CD4-positive, alpha-beta T cell (primary cell): ENCODE data around the gene CD3D. TPM values are rescaled to one million over a fixed set of nuclear protein-coding genes. Genes with fewer than 3 reads are reported as not detected.

Source experiments
- ATAC-seq: fragments of 200-7000 bp; cut with Tn5 transposase; one replicate; pipeline ENCODE4 v1.10.0; 2022; ENCODE audit warnings: mild to moderate bottlenecking; ENCODE audit not compliant: poor library complexity
- CTCF ChIA-PET: fragments of 350-600 bp; sonication (Branson Sonifier 250); formaldehyde crosslinking; loops from one replicate; lab custom pipeline; 2021; ENCODE audit warnings: antibody characterized with exemption, inconsistent platforms; lab: Charles Lee
- POLR2A ChIA-PET: fragments of 350-600 bp; sonication (Branson Sonifier 250); formaldehyde crosslinking; loops from one replicate; lab custom pipeline; 2021; ENCODE audit warnings: antibody characterized with exemption, inconsistent platforms; lab: Charles Lee
- DNase-seq, 14 experiments: peaks; one replicate each; pipeline ENCODE4 v3.0.0-alpha.2; 2013 to 2020; ENCODE audit warnings: mixed read lengths in 2 of 14
- H3K27ac ChIP-seq, 2 donors: one replicate each; pipeline versions ENCODE4 v1.5.1 to v1.7.0; 2013; ENCODE audit warnings: low read length in 2 of 2, low read depth in 1 of 2, mild to moderate bottlenecking in 1 of 2
- H3K27me3 ChIP-seq, 2 experiments: 1 replicate in 1 of 2; 2 replicates in 1 of 2; pipeline versions ENCODE4 v1.6.1 to v1.7.0; 2013; ENCODE audit warnings: low read length in 2 of 2, control low read depth in 1 of 2, mild to moderate bottlenecking in 1 of 2, moderate library complexity in 1 of 2; ENCODE audit not compliant: insufficient read depth in 2 of 2, control insufficient read depth in 1 of 2
- H3K36me3 ChIP-seq: one replicate; pipeline ENCODE4 v1.6.1; 2013; ENCODE audit warnings: low read length, control low read depth; ENCODE audit not compliant: insufficient read depth
- H3K4me1 ChIP-seq: one replicate; pipeline ENCODE4 v1.6.1; 2013; ENCODE audit warnings: low read length, control low read depth; ENCODE audit not compliant: insufficient read depth
- H3K4me3 ChIP-seq: one replicate; pipeline ENCODE4 v1.5.1; 2013; ENCODE audit warnings: mild to moderate bottlenecking, low read length, moderate library complexity
- H3K9me3 ChIP-seq, 2 experiments: 1 replicate in 1 of 2; 2 replicates in 1 of 2; pipeline versions ENCODE4 v1.6.1 to v1.7.0; 2013; ENCODE audit warnings: low read length in 2 of 2, mild to moderate bottlenecking in 2 of 2, control low read depth in 1 of 2, moderate library complexity in 1 of 2; ENCODE audit not compliant: control insufficient read depth in 1 of 2, insufficient read depth in 1 of 2
- H3K27ac Mint-ChIP-seq: one replicate; pipeline ENCODE4 v1.8.0; 2020; ENCODE audit warnings: mixed read lengths
- H3K27me3 Mint-ChIP-seq: one replicate; pipeline ENCODE4 v1.8.0; 2021; ENCODE audit warnings: mixed read lengths
- H3K36me3 Mint-ChIP-seq: one replicate; pipeline ENCODE4 v1.8.0; 2021; ENCODE audit warnings: low read depth, mixed read lengths
- H3K4me1 Mint-ChIP-seq: one replicate; pipeline ENCODE4 v1.8.0; 2021; ENCODE audit warnings: low read depth, mixed read lengths
- H3K4me3 Mint-ChIP-seq: one replicate; pipeline ENCODE4 v1.8.0; 2020; ENCODE audit warnings: mild to moderate bottlenecking, mixed read lengths
- H3K9me3 Mint-ChIP-seq: one replicate; pipeline ENCODE4 v1.8.0; 2020; ENCODE audit warnings: mixed read lengths
- intact Hi-C, 2 experiments: fragments of 100-400 bp; cut with DNase I in 1 of 2; cut with micrococcal nuclease in 1 of 2; formaldehyde crosslinking; loops; one replicate each; pipeline versions ENCODE4 v1.15.1 to v1.9.0; 2023 to 2025; cut with DNase I, micrococcal nuclease
- total RNA-seq, 174 experiments: library from RNA in 2 of 174; stranded (reverse) in 2 of 174; gene quantifications; one replicate each; pipeline ENCODE4 v1.2.3 and lab custom pipeline; 2021 to 2026
- TF ChIP-seq, protein P1 (sequence below): fragments of 200-600 bp; IDR thresholded peaks from one replicate; pipeline ENCODE4 v1.8.0; 2022; ENCODE audit warnings: antibody characterized with exemption, mild to moderate bottlenecking

Gene CD3D
- total RNA-seq, 2 experiments from 2014 or later, result 265 to 274 TPM

DNA sequence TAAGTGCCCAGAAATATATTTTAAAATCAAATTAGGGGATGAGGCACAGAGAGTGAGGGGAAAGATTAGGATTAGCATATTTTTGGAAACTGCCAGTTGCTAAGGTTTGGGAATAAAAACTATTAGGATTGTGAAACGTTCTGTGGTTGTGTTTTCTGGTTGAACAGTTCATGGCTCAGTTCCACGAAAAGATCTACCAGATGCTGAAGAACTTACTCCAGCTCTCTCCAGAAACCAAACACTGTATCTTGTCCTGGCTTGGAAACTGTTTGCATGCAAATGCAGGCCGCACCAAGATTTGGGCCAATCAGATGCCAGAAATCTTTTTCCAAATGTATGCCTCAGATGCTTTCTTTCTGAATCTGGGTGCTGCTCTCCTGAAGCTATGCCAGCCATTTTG is 32.2 kb upstream of the CD3D start:
- peaks cover 100% of the 10 kb centered on the region for H3K36me3 ChIP-seq
- TF ChIP-seq, protein P1, sequence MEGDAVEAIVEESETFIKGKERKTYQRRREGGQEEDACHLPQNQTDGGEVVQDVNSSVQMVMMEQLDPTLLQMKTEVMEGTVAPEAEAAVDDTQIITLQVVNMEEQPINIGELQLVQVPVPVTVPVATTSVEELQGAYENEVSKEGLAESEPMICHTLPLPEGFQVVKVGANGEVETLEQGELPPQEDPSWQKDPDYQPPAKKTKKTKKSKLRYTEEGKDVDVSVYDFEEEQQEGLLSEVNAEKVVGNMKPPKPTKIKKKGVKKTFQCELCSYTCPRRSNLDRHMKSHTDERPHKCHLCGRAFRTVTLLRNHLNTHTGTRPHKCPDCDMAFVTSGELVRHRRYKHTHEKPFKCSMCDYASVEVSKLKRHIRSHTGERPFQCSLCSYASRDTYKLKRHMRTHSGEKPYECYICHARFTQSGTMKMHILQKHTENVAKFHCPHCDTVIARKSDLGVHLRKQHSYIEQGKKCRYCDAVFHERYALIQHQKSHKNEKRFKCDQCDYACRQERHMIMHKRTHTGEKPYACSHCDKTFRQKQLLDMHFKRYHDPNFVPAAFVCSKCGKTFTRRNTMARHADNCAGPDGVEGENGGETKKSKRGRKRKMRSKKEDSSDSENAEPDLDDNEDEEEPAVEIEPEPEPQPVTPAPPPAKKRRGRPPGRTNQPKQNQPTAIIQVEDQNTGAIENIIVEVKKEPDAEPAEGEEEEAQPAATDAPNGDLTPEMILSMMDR, result no peak
- H3K9me3 ChIP-seq, result no peaks in the 10 kb centered on the region
- H3K27me3 Mint-ChIP-seq, result no peaks in the 10 kb centered on the region
- intact Hi-C loops, result no loop called here
- H3K4me3 ChIP-seq, result no peak overlapping the region
- POLR2A ChIA-PET, result interaction anchor here (0.6 kb wide), 1 partner anchor 46 kb away, joined by 3 read pairs; no protein-coding TSS in a partner anchor
- H3K27ac ChIP-seq, result no peak overlapping the region
- H3K4me1 ChIP-seq, result no peaks in the 10 kb centered on the region
- peaks cover 96% of the 10 kb centered on the region for H3K36me3 Mint-ChIP-seq
- CTCF ChIA-PET, result no interaction called here
- H3K27me3 ChIP-seq, result no peaks in the 10 kb centered on the region
- no peaks in the 10 kb centered on the region for H3K4me1 Mint-ChIP-seq
- DNase-seq, result no peak
- no peak overlapping the region for H3K27ac Mint-ChIP-seq
- H3K4me3 Mint-ChIP-seq, result no peak overlapping the region
- H3K9me3 Mint-ChIP-seq, result no peaks in the 10 kb centered on the region
- no peak for ATAC-seq

DNA sequence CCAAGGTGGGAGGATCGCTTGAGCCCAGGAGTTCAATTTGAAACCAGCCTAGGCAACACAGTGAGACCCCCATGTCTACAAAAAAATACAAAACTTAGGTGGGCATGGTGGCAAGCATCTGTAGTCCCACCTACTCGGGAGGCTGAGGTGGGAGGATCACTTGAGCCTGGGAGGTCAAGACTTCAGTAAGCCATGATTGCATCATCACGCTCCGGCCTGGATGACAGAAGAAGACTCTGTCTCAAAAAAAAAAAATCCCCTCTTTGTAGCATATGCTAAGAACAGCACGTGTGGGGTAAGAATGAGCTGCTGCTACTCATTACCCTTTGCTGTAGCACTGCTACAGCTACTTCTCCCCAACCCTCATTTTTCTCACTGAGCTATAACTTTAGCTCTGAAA is 31.4 kb upstream of the CD3D start:
- ATAC-seq (no peak), DNase-seq (no peak)
- Histone ChIP-seq H3K27ac (no peak overlapping the region), H3K27me3 (no peaks in the 10 kb centered on the region), H3K4me3 (no peak overlapping the region), H3K4me1 (no peaks in the 10 kb centered on the region), H3K36me3 (peaks cover 100% of the 10 kb centered on the region), H3K9me3 (no peaks in the 10 kb centered on the region)
- intact Hi-C loops, result no loop called here
- Mint-ChIP-seq H3K27me3 (no peaks in the 10 kb centered on the region), H3K9me3 (no peaks in the 10 kb centered on the region), H3K4me1 (no peaks in the 10 kb centered on the region), H3K27ac (no peak overlapping the region), H3K36me3 (peaks cover 96% of the 10 kb centered on the region), H3K4me3 (no peak overlapping the region)
- ChIA-PET POLR2A (no interaction called here), CTCF (interaction anchor here (1.4 kb wide), 1 partner anchor 28 kb away, joined by 3 read pairs; the partner anchor contains the start of gene ATP5MG)
- TF ChIP-seq, protein P1, result no peak

DNA sequence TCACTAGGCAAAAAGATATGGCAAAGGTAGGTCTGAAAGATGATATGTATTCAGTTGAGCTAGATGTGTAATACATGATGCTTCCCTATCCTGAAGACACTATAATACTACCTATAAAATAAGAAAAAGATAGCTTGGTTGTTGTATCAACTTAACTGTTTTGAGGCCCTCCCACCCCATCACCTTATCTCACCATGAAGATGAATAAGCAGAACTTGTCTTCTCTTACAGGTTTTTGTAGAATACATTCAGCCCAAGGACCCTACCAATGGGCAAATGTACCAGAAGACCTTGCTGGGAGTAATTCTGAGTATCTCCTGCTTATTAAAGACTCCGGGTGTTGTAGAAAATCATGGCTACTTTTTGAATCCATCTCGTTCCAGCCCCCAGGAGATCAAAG is 30.8 kb upstream of the CD3D start:
- Histone ChIP-seq H3K27me3 (no peaks in the 10 kb centered on the region), H3K27ac (no peak overlapping the region), H3K4me1 (no peaks in the 10 kb centered on the region), H3K36me3 (peaks cover 100% of the 10 kb centered on the region), H3K9me3 (no peaks in the 10 kb centered on the region), H3K4me3 (no peak overlapping the region)
- TF ChIP-seq, protein P1, result no peak
- no peak for DNase-seq
- Mint-ChIP-seq H3K4me1 (no peaks in the 10 kb centered on the region), H3K9me3 (no peaks in the 10 kb centered on the region), H3K27ac (no peak overlapping the region), H3K36me3 (peaks cover 96% of the 10 kb centered on the region), H3K4me3 (no peak overlapping the region), H3K27me3 (no peaks in the 10 kb centered on the region)
- intact Hi-C loops, result no loop called here
- POLR2A ChIA-PET, result no interaction called here
- ATAC-seq, result no peak
- CTCF ChIA-PET, result interaction anchor here (1.4 kb wide), 1 partner anchor 29 kb away, joined by 3 read pairs; the partner anchor contains the start of gene ATP5MG
